Upper lobe of left lung (tissue), 4 donors: Measurements from ENCODE around the gene AIMP2.

Experiments used
- CTCF ChIP-seq, 6 experiments: fragments of 450-650 bp in 4 of 6; fragments of 200-600 bp in 2 of 6; sonication (generic) in 2 of 6; IDR thresholded peaks; one replicate each; pipeline ENCODE4 v1.5.1; 2016 to 2019; ENCODE audit warnings: antibody characterized with exemption in 6 of 6
- EP300 ChIP-seq, 4 donors: sonication (generic); formaldehyde crosslinking; IDR thresholded peaks; one replicate each; pipeline ENCODE4 v1.5.1; 2017; ENCODE audit warnings: antibody characterized with exemption in 4 of 4, control low read depth in 2 of 4
- POLR2A ChIP-seq, 4 donors: fragments of 450-650 bp; IDR thresholded peaks; one replicate each; pipeline ENCODE4 v1.5.1; 2016 to 2017; ENCODE audit warnings: antibody characterized with exemption in 4 of 4, mild to moderate bottlenecking in 2 of 4
- POLR2AphosphoS5 ChIP-seq, 2 donors: sonication (generic); formaldehyde crosslinking; IDR thresholded peaks; one replicate each; pipeline ENCODE4 v1.5.1; 2017; ENCODE audit warnings: antibody characterized with exemption in 2 of 2

- TF ChIP-seq CTCF (IDR thresholded peaks at IDR 0.05) (peak in 5 of 6 experiments; percentile 31 to 56 (median 48)), POLR2A (IDR thresholded peaks at IDR 0.05) (no peak), EP300 (IDR thresholded peaks at IDR 0.05) (no peak), POLR2AphosphoS5 (IDR thresholded peaks at IDR 0.05) (no peak)
These were observed 11.8 kb upstream of the AIMP2 start for GRCh38 chr7:5997210-5997808.
